Esophagus muscularis mucosa (tissue), 4 donors: Measurements from ENCODE around the gene SETD1A. TPM values are rescaled to one million over a fixed set of nuclear protein-coding genes. Genes with fewer than 3 reads are reported as not detected.

Experiments
- DNase-seq: peaks from one replicate; pipeline ENCODE4 v3.0.0-alpha.2; 2017; ENCODE audit errors: extremely low spot score
- H3K27ac ChIP-seq, 4 donors: fragments of 200-600 bp; sonication (generic); replicated peaks in 1 of 4; 1 replicate in 3 of 4; 2 replicates in 1 of 4; pipeline ENCODE4 v1.5.1; 2016 to 2019; ENCODE audit warnings: mild to moderate bottlenecking in 1 of 4
- H3K27me3 ChIP-seq, 4 donors: fragments of 200-600 bp; sonication (generic); one replicate each; pipeline versions ENCODE4 v1.5.1 to v1.6.0; 2016 to 2019
- H3K36me3 ChIP-seq, 4 donors: fragments of 200-600 bp; sonication (generic); one replicate each; pipeline ENCODE4 v1.5.1; 2016 to 2019
- H3K4me1 ChIP-seq, 4 donors: fragments of 200-600 bp; sonication (generic); one replicate each; pipeline ENCODE4 v1.5.1; 2016 to 2019
- H3K4me3 ChIP-seq, 4 donors: fragments of 200-600 bp; sonication (generic); 1 replicate in 2 of 4; 2 replicates in 2 of 4; pipeline ENCODE4 v1.5.1; 2016 to 2019; ENCODE audit warnings: mild to moderate bottlenecking in 4 of 4, moderate library complexity in 1 of 4
- H3K9me3 ChIP-seq, 4 donors: fragments of 200-600 bp; sonication (generic); 1 replicate in 3 of 4; 2 replicates in 1 of 4; pipeline ENCODE4 v1.5.1; 2016 to 2019
- CTCF ChIP-seq, 3 experiments: fragments of 200-600 bp in 2 of 3; fragments of 450-650 bp in 1 of 3; sonication (generic) in 2 of 3; IDR thresholded peaks; one replicate each; pipeline ENCODE4 v1.5.1; 2017 to 2019; ENCODE audit warnings: antibody characterized with exemption in 3 of 3, mild to moderate bottlenecking in 2 of 3, moderate library complexity in 1 of 3
- EP300 ChIP-seq: sonication (generic); formaldehyde crosslinking; IDR thresholded peaks from one replicate; pipeline ENCODE4 v1.6.1; 2017; ENCODE audit warnings: antibody characterized with exemption
- POLR2A ChIP-seq: fragments of 450-650 bp; IDR thresholded peaks from one replicate; pipeline ENCODE4 v1.6.1; 2017; ENCODE audit warnings: antibody characterized with exemption, moderate library complexity, mild to moderate bottlenecking, low read depth
- POLR2AphosphoS5 ChIP-seq, 2 donors: sonication (generic); formaldehyde crosslinking; IDR thresholded peaks; one replicate each; pipeline ENCODE4 v1.6.1; 2017; ENCODE audit warnings: antibody characterized with exemption in 2 of 2
- WGBS: methylation state at CpG from one replicate; pipeline ENCODE4 v1.1.5; 2018; 5-methylcytosine and 5-hydroxymethylcytosine counted together
- intact Hi-C: fragments of 100-400 bp; cut with DNase I; formaldehyde crosslinking; loops from one replicate; pipeline ENCODE4 v1.15.1; 2023
- total RNA-seq, 4 donors: library from RNA; depleted of rRNA; stranded (reverse); fragments of >200 nt; gene quantifications; one replicate each; pipeline versions ENCODE4 v1.1.0 to v1.2.1, GENCODE V29; 2016

The SETD1A gene
- total RNA-seq, 4 donors from 2014 or later: 7.1 to 25.4 (median 9.9) TPM

- H3K9me3 ChIP-seq: no peaks in the 10 kb centered on the region
- H3K4me3 ChIP-seq: no peak overlapping the region
- intact Hi-C loops: no loop called here
- H3K4me1 ChIP-seq: peaks cover 8 to 14% (median 13%) of the 10 kb centered on the region in 4 donors
- no peak overlapping the region for H3K27ac ChIP-seq
- TF ChIP-seq POLR2A: no peak
- TF ChIP-seq POLR2AphosphoS5 (IDR thresholded peaks at IDR 0.05): no peak
- TF ChIP-seq EP300: no peak
- no peak for TF ChIP-seq CTCF (IDR thresholded peaks at IDR 0.05)
- no peak for DNase-seq
- peaks cover 0 to 8% (median 0%) of the 10 kb centered on the region in 4 donors for H3K27me3 ChIP-seq
- no peaks in the 10 kb centered on the region for H3K36me3 ChIP-seq
- WGBS: 64% methylated on average over 15 of the region's 16 CpGs
Measured at GRCh38 chr16:31001507-31002249, 44.1 kb downstream of the SETD1A start.

GRCh38 chr16:31002250-31002700 is 44.7 kb downstream of the SETD1A start:
- 72% methylated on average over 4 of the region's 10 CpGs for WGBS
- H3K4me3 ChIP-seq: no peak overlapping the region
- H3K9me3 ChIP-seq: no peaks in the 10 kb centered on the region
- no peak overlapping the region for H3K27ac ChIP-seq
- no peak for DNase-seq
- no peaks in the 10 kb centered on the region for H3K36me3 ChIP-seq
- intact Hi-C loops: no loop called here
- peaks cover 5 to 9% (median 7%) of the 10 kb centered on the region in 4 donors for H3K4me1 ChIP-seq
- peaks cover 0 to 14% (median 0%) of the 10 kb centered on the region in 4 donors for H3K27me3 ChIP-seq
- TF ChIP-seq EP300: no peak
- no peak for TF ChIP-seq CTCF (IDR thresholded peaks at IDR 0.05)
- TF ChIP-seq POLR2A: no peak
- TF ChIP-seq POLR2AphosphoS5 (IDR thresholded peaks at IDR 0.05): no peak

GRCh38 chr16:31002862-31003341 is 45.3 kb downstream of the SETD1A start:
- Histone ChIP-seq H3K4me3 (no peak overlapping the region), H3K27ac (no peak overlapping the region), H3K27me3 (peaks cover 0 to 20% (median 0%) of the 10 kb centered on the region in 4 donors), H3K4me1 (peaks cover 0 to 3% (median under 1%) of the 10 kb centered on the region in 4 donors), H3K36me3 (no peaks in the 10 kb centered on the region), H3K9me3 (no peaks in the 10 kb centered on the region)
- TF ChIP-seq CTCF (IDR thresholded peaks at IDR 0.05) (no peak), EP300 (no peak), POLR2AphosphoS5 (IDR thresholded peaks at IDR 0.05) (no peak), POLR2A (no peak)
- 80% methylated on average over 8 of the region's 9 CpGs for WGBS
- intact Hi-C loops: no loop called here
- no peak for DNase-seq

- H3K36me3 ChIP-seq: no peaks in the 10 kb centered on the region
- no peak for TF ChIP-seq POLR2A
- TF ChIP-seq CTCF (IDR thresholded peaks at IDR 0.05): no peak
- no peak for TF ChIP-seq POLR2AphosphoS5 (IDR thresholded peaks at IDR 0.05)
- TF ChIP-seq EP300: no peak
- 93% methylated on average over 6 of the region's 6 CpGs for WGBS
- no peaks in the 10 kb centered on the region for H3K9me3 ChIP-seq
- H3K27ac ChIP-seq: no peak overlapping the region
- H3K4me3 ChIP-seq: no peak overlapping the region
- DNase-seq: no peak
- H3K4me1 ChIP-seq: no peaks in the 10 kb centered on the region
- H3K27me3 ChIP-seq: peaks cover 0 to 29% (median 3%) of the 10 kb centered on the region in 4 donors
- intact Hi-C loops: no loop called here
Measured at GRCh38 chr16:31003744-31004143, 46.2 kb downstream of the SETD1A start.
